HL-60 (cell line): ENCODE data around the gene SLC6A6.

Experiments
- GABPA ChIP-seq: IDR thresholded peaks from 2 replicates; pipeline ENCODE4 v1.6.1; 2012; ENCODE audit warnings: low read depth
- POLR2AphosphoS5 ChIP-seq: IDR thresholded peaks from 2 replicates; pipeline ENCODE4 v1.6.1; 2012; ENCODE audit warnings: low read depth
- TF ChIP-seq, protein P1 (sequence below): IDR thresholded peaks from one replicate; pipeline ENCODE4 v1.5.1; 2011; ENCODE audit warnings: low read length, control low read depth, inconsistent platforms; ENCODE audit not compliant: insufficient read depth
- TF ChIP-seq, protein P2 (sequence below): IDR thresholded peaks from 2 replicates; pipeline ENCODE4 v1.6.1; 2012; ENCODE audit warnings: low read depth; ENCODE audit not compliant: insufficient replicate concordance

DNA sequence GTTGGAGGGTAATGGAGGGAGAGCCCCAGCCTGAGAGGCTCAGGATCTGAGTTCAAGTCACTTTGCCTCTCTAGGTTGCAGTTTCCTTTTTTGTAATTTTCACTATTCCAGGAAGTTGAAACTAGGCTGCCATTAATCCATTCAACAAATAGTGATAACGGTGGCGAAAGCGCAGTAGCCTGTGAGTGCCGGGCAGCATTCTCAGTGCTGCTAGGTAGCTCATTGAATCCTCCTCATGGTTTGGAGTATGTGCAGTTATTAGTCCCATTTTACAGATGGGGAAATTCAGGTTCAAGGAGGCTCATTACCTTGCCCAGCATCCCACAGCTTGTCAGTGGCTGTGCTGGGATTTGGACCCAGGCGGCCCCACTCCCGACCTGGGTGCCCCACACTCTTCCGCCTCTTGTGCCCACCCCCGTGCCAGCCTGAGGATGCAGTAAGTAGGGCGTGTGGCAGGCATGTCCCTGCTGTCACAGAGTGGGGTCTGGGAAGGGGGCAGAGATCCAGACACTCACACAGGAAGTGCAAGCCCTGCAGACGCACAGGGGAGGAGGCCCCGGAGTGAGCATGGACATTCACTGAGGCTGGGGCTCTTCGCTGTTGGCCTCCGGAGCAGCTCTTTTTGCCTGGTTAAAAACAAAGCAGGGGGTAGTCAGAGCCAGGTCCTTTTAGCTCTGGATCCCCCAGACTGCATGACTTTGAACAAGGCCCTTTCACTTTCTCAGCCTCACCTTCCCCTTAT is 58.8 kb downstream of the SLC6A6 start:
- TF ChIP-seq, protein P1, sequence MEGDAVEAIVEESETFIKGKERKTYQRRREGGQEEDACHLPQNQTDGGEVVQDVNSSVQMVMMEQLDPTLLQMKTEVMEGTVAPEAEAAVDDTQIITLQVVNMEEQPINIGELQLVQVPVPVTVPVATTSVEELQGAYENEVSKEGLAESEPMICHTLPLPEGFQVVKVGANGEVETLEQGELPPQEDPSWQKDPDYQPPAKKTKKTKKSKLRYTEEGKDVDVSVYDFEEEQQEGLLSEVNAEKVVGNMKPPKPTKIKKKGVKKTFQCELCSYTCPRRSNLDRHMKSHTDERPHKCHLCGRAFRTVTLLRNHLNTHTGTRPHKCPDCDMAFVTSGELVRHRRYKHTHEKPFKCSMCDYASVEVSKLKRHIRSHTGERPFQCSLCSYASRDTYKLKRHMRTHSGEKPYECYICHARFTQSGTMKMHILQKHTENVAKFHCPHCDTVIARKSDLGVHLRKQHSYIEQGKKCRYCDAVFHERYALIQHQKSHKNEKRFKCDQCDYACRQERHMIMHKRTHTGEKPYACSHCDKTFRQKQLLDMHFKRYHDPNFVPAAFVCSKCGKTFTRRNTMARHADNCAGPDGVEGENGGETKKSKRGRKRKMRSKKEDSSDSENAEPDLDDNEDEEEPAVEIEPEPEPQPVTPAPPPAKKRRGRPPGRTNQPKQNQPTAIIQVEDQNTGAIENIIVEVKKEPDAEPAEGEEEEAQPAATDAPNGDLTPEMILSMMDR = no peak
- TF ChIP-seq, protein P2, sequence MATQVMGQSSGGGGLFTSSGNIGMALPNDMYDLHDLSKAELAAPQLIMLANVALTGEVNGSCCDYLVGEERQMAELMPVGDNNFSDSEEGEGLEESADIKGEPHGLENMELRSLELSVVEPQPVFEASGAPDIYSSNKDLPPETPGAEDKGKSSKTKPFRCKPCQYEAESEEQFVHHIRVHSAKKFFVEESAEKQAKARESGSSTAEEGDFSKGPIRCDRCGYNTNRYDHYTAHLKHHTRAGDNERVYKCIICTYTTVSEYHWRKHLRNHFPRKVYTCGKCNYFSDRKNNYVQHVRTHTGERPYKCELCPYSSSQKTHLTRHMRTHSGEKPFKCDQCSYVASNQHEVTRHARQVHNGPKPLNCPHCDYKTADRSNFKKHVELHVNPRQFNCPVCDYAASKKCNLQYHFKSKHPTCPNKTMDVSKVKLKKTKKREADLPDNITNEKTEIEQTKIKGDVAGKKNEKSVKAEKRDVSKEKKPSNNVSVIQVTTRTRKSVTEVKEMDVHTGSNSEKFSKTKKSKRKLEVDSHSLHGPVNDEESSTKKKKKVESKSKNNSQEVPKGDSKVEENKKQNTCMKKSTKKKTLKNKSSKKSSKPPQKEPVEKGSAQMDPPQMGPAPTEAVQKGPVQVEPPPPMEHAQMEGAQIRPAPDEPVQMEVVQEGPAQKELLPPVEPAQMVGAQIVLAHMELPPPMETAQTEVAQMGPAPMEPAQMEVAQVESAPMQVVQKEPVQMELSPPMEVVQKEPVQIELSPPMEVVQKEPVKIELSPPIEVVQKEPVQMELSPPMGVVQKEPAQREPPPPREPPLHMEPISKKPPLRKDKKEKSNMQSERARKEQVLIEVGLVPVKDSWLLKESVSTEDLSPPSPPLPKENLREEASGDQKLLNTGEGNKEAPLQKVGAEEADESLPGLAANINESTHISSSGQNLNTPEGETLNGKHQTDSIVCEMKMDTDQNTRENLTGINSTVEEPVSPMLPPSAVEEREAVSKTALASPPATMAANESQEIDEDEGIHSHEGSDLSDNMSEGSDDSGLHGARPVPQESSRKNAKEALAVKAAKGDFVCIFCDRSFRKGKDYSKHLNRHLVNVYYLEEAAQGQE = no peak
- no peak for TF ChIP-seq POLR2AphosphoS5
- TF ChIP-seq GABPA = no peak
